HEK293 (cell line): ENCODE results near the gene CST9.
A peak's percentile ranks its signal among the peaks of the same experiment; 100 is the strongest.
"Not testable (repeated sequence)": the region's sequence is repeated elsewhere in the genome, so short reads cannot be mapped to it uniquely, and the experiment has no call there.

Source experiments
- CTCF ChIA-PET: fragments of 350-600 bp; formaldehyde crosslinking; extraction: SDS; loops from one replicate; lab custom pipeline; 2021; ENCODE audit warnings: antibody characterized with exemption; lab: Yijun Ruan, JAX
- POLR2A ChIA-PET: fragments of 300-600 bp; formaldehyde crosslinking; extraction: SDS; loops from one replicate; lab custom pipeline; 2020; ENCODE audit warnings: antibody characterized with exemption, inconsistent platforms; lab: Yijun Ruan, JAX
- H3K27ac ChIP-seq: fragments of 200-500 bp; sonication (Bioruptor generic); 2 replicates; pipeline ENCODE4 v1.5.1; 2014; ENCODE audit warnings: low read depth, low read length, control low read depth, inconsistent platforms; ENCODE audit errors: extremely low read depth
- H3K36me3 ChIP-seq, 2 experiments: fragments of 200-500 bp in 1 of 2; sonication (Bioruptor generic) in 1 of 2; 1 replicate in 1 of 2; 2 replicates in 1 of 2; pipeline ENCODE4 v1.5.1; 2014 to 2017; ENCODE audit warnings: inconsistent platforms in 2 of 2, low read length in 2 of 2; ENCODE audit not compliant: control insufficient read depth in 2 of 2, insufficient read depth in 1 of 2
- H3K4me1 ChIP-seq: fragments of 200-500 bp; sonication (Bioruptor generic); 2 replicates; pipeline ENCODE4 v1.5.1; 2014; ENCODE audit warnings: mild to moderate bottlenecking, low read length, inconsistent platforms; ENCODE audit not compliant: control insufficient read depth, insufficient read depth
- H3K4me3 ChIP-seq: 2 replicates; pipeline ENCODE4 v1.5.1; 2011; ENCODE audit warnings: low read depth, mild to moderate bottlenecking, control low read depth, low read length, moderate library complexity
- H3K9me3 ChIP-seq: fragments of 200-500 bp; sonication (Bioruptor generic); 2 replicates; pipeline ENCODE4 v1.5.1; 2014; ENCODE audit warnings: low read depth, low read length, inconsistent platforms; ENCODE audit not compliant: control insufficient read depth, insufficient read depth
- EGR2 ChIP-seq: fragments of 450-650 bp; formaldehyde crosslinking; IDR thresholded peaks from 2 replicates; pipeline ENCODE4 v1.5.1; 2016; ENCODE audit warnings: low read depth, missing biosample characterization, missing genetic modification characterization
- PRDM6 ChIP-seq: fragments of 450-650 bp; formaldehyde crosslinking; IDR thresholded peaks from 2 replicates; pipeline ENCODE4 v1.5.1; 2017; ENCODE audit warnings: missing biosample characterization, missing genetic modification characterization
- SP2 ChIP-seq: fragments of 450-650 bp; formaldehyde crosslinking; IDR thresholded peaks from 2 replicates; pipeline ENCODE4 v1.5.1; 2016; ENCODE audit warnings: missing biosample characterization, missing genetic modification characterization
- YY2 ChIP-seq: fragments of 450-650 bp; formaldehyde crosslinking; IDR thresholded peaks from 2 replicates; pipeline ENCODE4 v1.5.1; 2016; ENCODE audit warnings: missing biosample characterization, missing genetic modification characterization
- ZBTB8A ChIP-seq: fragments of 450-650 bp; formaldehyde crosslinking; IDR thresholded peaks from 2 replicates; pipeline ENCODE4 v1.5.1; 2016; ENCODE audit warnings: missing biosample characterization, missing genetic modification characterization
- ZFP41 ChIP-seq: fragments of 450-650 bp; formaldehyde crosslinking; IDR thresholded peaks from 2 replicates; pipeline ENCODE4 v1.5.1; 2016; ENCODE audit warnings: missing biosample characterization, missing genetic modification characterization, borderline replicate concordance
- ZNF138 ChIP-seq: fragments of 450-650 bp; formaldehyde crosslinking; IDR thresholded peaks from 2 replicates; pipeline ENCODE4 v1.5.1; 2016; ENCODE audit warnings: missing biosample characterization, missing genetic modification characterization, borderline replicate concordance
- ZNF157 ChIP-seq: fragments of 450-650 bp; formaldehyde crosslinking; IDR thresholded peaks from 2 replicates; pipeline ENCODE4 v1.5.1; 2016; ENCODE audit warnings: missing biosample characterization, missing genetic modification characterization
- ZNF223 ChIP-seq: fragments of 450-650 bp; formaldehyde crosslinking; IDR thresholded peaks from 2 replicates; pipeline ENCODE4 v1.5.1; 2016; ENCODE audit warnings: missing biosample characterization, missing genetic modification characterization
- ZNF292 ChIP-seq: fragments of 450-650 bp; formaldehyde crosslinking; IDR thresholded peaks from 2 replicates; pipeline ENCODE4 v1.5.1; 2016; ENCODE audit warnings: low read depth, missing biosample characterization, missing genetic modification characterization, borderline replicate concordance
- ZNF311 ChIP-seq: fragments of 450-650 bp; formaldehyde crosslinking; IDR thresholded peaks from 2 replicates; pipeline ENCODE4 v1.5.1; 2017; ENCODE audit warnings: missing biosample characterization, missing genetic modification characterization, borderline replicate concordance
- ZNF354C ChIP-seq: fragments of 450-650 bp; formaldehyde crosslinking; IDR thresholded peaks from 2 replicates; pipeline ENCODE4 v1.5.1; 2016; ENCODE audit warnings: missing biosample characterization, missing genetic modification characterization, low read depth, borderline replicate concordance
- ZNF398 ChIP-seq: fragments of 450-650 bp; formaldehyde crosslinking; IDR thresholded peaks from 2 replicates; pipeline ENCODE4 v1.5.1; 2017; ENCODE audit warnings: missing biosample characterization, missing genetic modification characterization
- ZNF426 ChIP-seq: fragments of 450-650 bp; formaldehyde crosslinking; IDR thresholded peaks from 2 replicates; pipeline ENCODE4 v1.5.1; 2017; ENCODE audit warnings: missing biosample characterization, missing genetic modification characterization, mild to moderate bottlenecking, inconsistent platforms, moderate library complexity
- ZNF548 ChIP-seq: fragments of 450-650 bp; formaldehyde crosslinking; IDR thresholded peaks from 2 replicates; pipeline ENCODE4 v1.5.1; 2016; ENCODE audit warnings: missing biosample characterization, missing genetic modification characterization
- ZNF571 ChIP-seq: fragments of 450-650 bp; formaldehyde crosslinking; IDR thresholded peaks from 2 replicates; pipeline ENCODE4 v1.5.0; 2017; ENCODE audit warnings: missing biosample characterization, missing genetic modification characterization
- ZNF747 ChIP-seq: fragments of 450-650 bp; formaldehyde crosslinking; IDR thresholded peaks from 2 replicates; pipeline ENCODE4 v1.5.1; 2016; ENCODE audit warnings: missing biosample characterization, missing genetic modification characterization
- ZNF777 ChIP-seq: fragments of 450-650 bp; formaldehyde crosslinking; IDR thresholded peaks from 2 replicates; pipeline ENCODE4 v1.5.1; 2017; ENCODE audit warnings: missing biosample characterization, missing genetic modification characterization, borderline replicate concordance
- ZSCAN5A ChIP-seq: fragments of 450-650 bp; formaldehyde crosslinking; IDR thresholded peaks from 2 replicates; pipeline ENCODE4 v1.5.1; 2016; ENCODE audit warnings: missing biosample characterization, missing genetic modification characterization
- ZXDB ChIP-seq: fragments of 450-650 bp; formaldehyde crosslinking; IDR thresholded peaks from 2 replicates; pipeline ENCODE4 v1.5.1; 2016; ENCODE audit warnings: missing biosample characterization, missing genetic modification characterization

CST9 gene

GRCh38 chr20:23636182-23636907, 30.6 kb upstream of the CST9 start:
- TF ChIP-seq ZXDB (tag by site-specific recombination) (no peak), ZNF223 (tag by site-specific recombination) (no peak), ZNF311 (no peak), ZNF354C (tag by site-specific recombination) (no peak), ZNF747 (tag by site-specific recombination) (no peak), ZSCAN5A (tag by site-specific recombination) (no peak), ZBTB8A (tag by site-specific recombination) (no peak), PRDM6 (tag by site-specific recombination) (no peak), SP2 (tag by site-specific recombination) (no peak), ZFP41 (tag by site-specific recombination) (no peak), EGR2 (tag by site-specific recombination) (no peak), ZNF571 (no peak), ZNF138 (tag by site-specific recombination) (no peak), YY2 (tag by site-specific recombination) (no peak), ZNF157 (tag by site-specific recombination) (no peak), ZNF548 (tag by site-specific recombination) (no peak), ZNF426 (no peak), ZNF292 (no peak), ZNF398 (tag by site-specific recombination) (no peak), ZNF777 (tag by site-specific recombination) (no peak)
- peaks cover 2% of the 10 kb centered on the region; the same call in 1 of the 2 replicates for H3K4me1 ChIP-seq
- POLR2A ChIA-PET, result interaction anchor here (0.8 to 1.7 kb wide), 6 partner anchors 12 to 278 kb away, joined by 3 to 9 read pairs (median 4); no protein-coding TSS in a partner anchor
- peak overlapping the region; percentile 76 for H3K4me3 ChIP-seq
- peaks cover 0 to 37% of the 10 kb centered on the region in 2 experiments; a peak in 1 of 3 replicates for H3K36me3 ChIP-seq
- CTCF ChIA-PET, result no interaction called here
- H3K9me3 ChIP-seq, result no peaks in the 10 kb centered on the region
- no peak overlapping the region for H3K27ac ChIP-seq

GRCh38 chr20:23635768-23636090, 30.0 kb upstream of the CST9 start:
- H3K4me1 ChIP-seq, H3K27ac ChIP-seq, POLR2A ChIA-PET, H3K4me3 ChIP-seq, H3K9me3 ChIP-seq, CTCF ChIA-PET: not testable (repeated sequence)
- peaks cover 0 to 37% of the 10 kb centered on the region in 2 experiments; a peak in 1 of 3 replicates for H3K36me3 ChIP-seq
